Endothelial cell of umbilical vein (primary cell): ENCODE data around the gene VN1R2. TPM values are rescaled to one million over a fixed set of nuclear protein-coding genes. Genes with fewer than 3 reads are reported as not detected.
"Not testable (repeated sequence)": the region's sequence is repeated elsewhere in the genome, so short reads cannot be mapped to it uniquely, and the experiment has no call there.

Experiments used
- Bru-seq: library from RNA; stranded (reverse); fragments of 400-500 nt; gene quantifications from one replicate; lab custom pipeline; 2021; lab: Mats Ljungman, UMichigan
- BruChase-seq, 2 experiments: library from RNA; stranded (reverse); fragments of 400-500 nt; gene quantifications; one replicate each; lab custom pipeline; 2021; lab: Mats Ljungman, UMichigan
- BruUV-seq: library from RNA; stranded (reverse); fragments of 400-500 nt; replicated peaks from 2 replicates; lab custom pipeline; 2021; lab: Mats Ljungman, UMichigan
- CTCF ChIA-PET: fragments of 300-600, 350-600 bp; sonication (Branson Sonifier 250); formaldehyde crosslinking; loops from one replicate; lab custom pipeline; 2021; ENCODE audit warnings: antibody characterized with exemption, inconsistent platforms; lab: Charles Lee
- POLR2A ChIA-PET: fragments of 300-600, 350-600 bp; sonication (Branson Sonifier 250); formaldehyde crosslinking; loops from one replicate; lab custom pipeline; 2021; ENCODE audit warnings: antibody characterized with exemption, inconsistent platforms; lab: Charles Lee
- DNase-seq: peaks from one replicate; pipeline ENCODE4 v3.0.0-alpha.2; 2011; ENCODE audit warnings: low read depth, low spot score
- FAIRE-seq: peaks from 2 replicates; lab custom pipeline; 2011; peaks lifted over from hg19 to GRCh38; lab: Jason Lieb, UNC
- H2AFZ ChIP-seq: 2 replicates; pipeline ENCODE4 v1.6.0; 2012; ENCODE audit warnings: low read depth, low read length, control low read depth, inconsistent platforms
- H3K27ac ChIP-seq: 2 replicates; pipeline ENCODE4 v1.5.1; 2011; ENCODE audit warnings: low read depth, mild to moderate bottlenecking, control low read depth, low read length, moderate library complexity; ENCODE audit not compliant: insufficient read depth
- H3K27me3 ChIP-seq, 2 experiments: 2 replicates each; pipeline versions ENCODE4 v1.6.0 to v1.6.1; 2011; ENCODE audit warnings: low read length in 2 of 2, mixed read lengths in 1 of 2; ENCODE audit not compliant: control insufficient read depth in 2 of 2, insufficient read depth in 2 of 2
- H3K36me3 ChIP-seq, 2 experiments: 2 replicates in 1 of 2; 3 replicates in 1 of 2; pipeline ENCODE4 v1.5.1; 2011; ENCODE audit warnings: low read length in 2 of 2, mild to moderate bottlenecking in 1 of 2, moderate library complexity in 1 of 2; ENCODE audit not compliant: control insufficient read depth in 2 of 2, insufficient read depth in 2 of 2; ENCODE audit errors: extremely low read depth in 1 of 2
- H3K4me1 ChIP-seq: 3 replicates; pipeline ENCODE4 v1.5.1; 2011; ENCODE audit warnings: mild to moderate bottlenecking, low read length; ENCODE audit not compliant: control insufficient read depth, insufficient read depth; ENCODE audit errors: extremely low read depth
- H3K4me2 ChIP-seq: 2 replicates; pipeline ENCODE4 v1.6.1; 2011; ENCODE audit warnings: low read length, control low read depth, mixed read lengths; ENCODE audit not compliant: insufficient read depth
- H3K4me3 ChIP-seq, 3 experiments: fragments of 200-600 bp in 1 of 3; sonication (generic), shearing (Covaris generic) in 1 of 3; replicated peaks in 1 of 3; 2 replicates each; pipeline ENCODE4 v1.5.1; 2011 to 2016; ENCODE audit warnings: control low read depth in 3 of 3, low read length in 3 of 3, mild to moderate bottlenecking in 2 of 3, inconsistent platforms in 1 of 3, low read depth in 1 of 3, moderate library complexity in 1 of 3; ENCODE audit not compliant: insufficient read depth in 1 of 3
- H3K79me2 ChIP-seq: 2 replicates; pipeline ENCODE4 v1.6.0; 2012; ENCODE audit warnings: low read length, inconsistent platforms; ENCODE audit not compliant: control insufficient read depth, insufficient read depth
- H3K9ac ChIP-seq: replicated peaks from 2 replicates; pipeline ENCODE3; 2011; ENCODE audit warnings: low read length, control low read depth; ENCODE audit not compliant: insufficient read depth; ENCODE audit errors: extremely low read depth
- H3K9me1 ChIP-seq: replicated peaks from 3 replicates; pipeline ENCODE4 v1.6.0; 2011; ENCODE audit warnings: mild to moderate bottlenecking, low read length; ENCODE audit not compliant: control insufficient read depth, insufficient read depth; ENCODE audit errors: extremely low read depth
- H3K9me3 ChIP-seq: replicated peaks from 2 replicates; pipeline ENCODE4 v1.5.1; 2012; ENCODE audit warnings: low read length, inconsistent platforms; ENCODE audit not compliant: control insufficient read depth, insufficient read depth
- H4K20me1 ChIP-seq: replicated peaks from 2 replicates; pipeline ENCODE3; 2011; ENCODE audit warnings: mild to moderate bottlenecking, low read length; ENCODE audit not compliant: control insufficient read depth, insufficient read depth; ENCODE audit errors: extremely low read depth
- dilution Hi-C: fragments of 300-500 bp; cut with MboI; formaldehyde crosslinking; loops from one replicate; pipeline ENCODE4 v1.15.0; 2019; ENCODE audit warnings: low sequenced_read_pairs; ENCODE audit not compliant: extremely low pct_ligation_motif_present
- intact Hi-C: fragments of 100-400 bp; cut with micrococcal nuclease; formaldehyde crosslinking; loops from one replicate; pipeline ENCODE4 v1.10.0; 2022
- long read RNA-seq: library from polyadenylated mRNA; stranded (forward); transcript quantifications from one replicate; pipeline ENCODE4 v2.0.0, GENCODE V29; 2021
- polyA minus RNA-seq, 3 experiments: library from RNA; depleted of rRNA, polyadenylated mRNA; stranded (reverse); fragments of >200 nt; gene quantifications; 1 replicate in 1 of 3; 2 replicates in 2 of 3; pipeline ENCODE4 v1.2.3, GENCODE V29; 2011
- polyA plus RNA-seq, 4 experiments: library from polyadenylated mRNA; depleted of rRNA in 3 of 4; stranded (reverse) in 3 of 4; unstranded in 1 of 4; fragments of >200 nt; gene quantifications; 2 replicates each; pipeline versions ENCODE4 v1.2.1 to v1.2.3, GENCODE V29; 2011 to 2012; ENCODE audit warnings: missing spikeins in 1 of 4
- total RNA-seq: library from RNA; stranded (reverse); gene quantifications from 2 replicates; pipeline ENCODE4 v1.2.3, GENCODE V29; 2021

Gene VN1R2, protein sequence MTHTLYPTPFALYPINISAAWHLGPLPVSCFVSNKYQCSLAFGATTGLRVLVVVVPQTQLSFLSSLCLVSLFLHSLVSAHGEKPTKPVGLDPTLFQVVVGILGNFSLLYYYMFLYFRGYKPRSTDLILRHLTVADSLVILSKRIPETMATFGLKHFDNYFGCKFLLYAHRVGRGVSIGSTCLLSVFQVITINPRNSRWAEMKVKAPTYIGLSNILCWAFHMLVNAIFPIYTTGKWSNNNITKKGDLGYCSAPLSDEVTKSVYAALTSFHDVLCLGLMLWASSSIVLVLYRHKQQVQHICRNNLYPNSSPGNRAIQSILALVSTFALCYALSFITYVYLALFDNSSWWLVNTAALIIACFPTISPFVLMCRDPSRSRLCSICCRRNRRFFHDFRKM
- total RNA-seq (not detected in 2 replicates), polyA plus RNA-seq (not detected in 2 replicates), polyA minus RNA-seq (not detected in 2 replicates), Bru-seq, nascent RNA (not detected), BruChase-seq, experiment 1, labeled RNA remaining after a 6-hour chase (not detected), BruChase-seq, experiment 2, labeled RNA remaining after a 2-hour chase (not detected)
- polyA plus RNA-seq (2011; cell fraction: cytosol; rRNA removed), result not detected in 2 replicates
- not detected in 2 replicates for polyA plus RNA-seq (2011; cell fraction: nucleus; rRNA removed)
- polyA plus RNA-seq (2012), result not detected in 2 replicates
- not detected for polyA minus RNA-seq (2011; cell fraction: cytosol; rRNA and poly(A)+ RNA removed)
- polyA minus RNA-seq (2011; cell fraction: nucleus; rRNA and poly(A)+ RNA removed), result not detected in 2 replicates
- long read RNA-seq, result 0 reads

DNA sequence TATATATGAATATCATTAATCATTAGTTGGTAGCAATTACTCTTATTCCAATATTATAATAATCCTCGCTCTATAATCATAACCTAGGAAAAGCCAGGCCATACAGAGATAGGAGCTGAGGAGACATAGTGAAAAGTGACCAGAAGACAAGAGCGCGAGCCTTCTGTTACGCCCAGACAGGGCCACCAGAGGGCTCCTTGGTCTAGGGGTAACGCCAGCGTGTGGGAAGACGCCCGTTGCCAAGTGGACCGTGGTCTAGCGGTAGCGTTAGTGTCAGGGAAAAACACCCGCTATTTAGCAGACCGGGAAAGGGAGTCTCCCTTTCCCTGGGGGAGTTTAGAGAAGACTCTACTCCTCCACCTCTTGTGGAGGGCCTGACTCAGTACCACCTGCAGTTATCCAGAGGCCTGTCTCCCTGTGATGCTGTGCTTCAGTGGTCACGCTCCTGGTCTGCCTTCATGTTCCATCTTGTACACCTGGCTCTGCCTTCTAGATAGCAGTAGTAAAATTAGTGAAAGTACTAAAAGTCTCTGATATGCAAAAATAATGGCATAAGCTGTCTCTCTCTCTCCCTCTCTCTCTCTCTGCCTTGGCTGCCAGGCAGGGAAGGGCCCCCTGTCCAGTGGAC is at the start of gene VN1R2:
TSS of gene VN1R2 (plus strand) at position 578 of the 628 bp plus-strand sequence. CDS start 84 bp downstream, outside the sequence.
- FAIRE-seq, H3K9ac ChIP-seq, H3K4me2 ChIP-seq, H3K9me1 ChIP-seq, CTCF ChIA-PET, H3K9me3 ChIP-seq, BruUV-seq, POLR2A ChIA-PET, H3K36me3 ChIP-seq, dilution Hi-C loops, H3K4me1 ChIP-seq, H3K27ac ChIP-seq, H4K20me1 ChIP-seq, H3K27me3 ChIP-seq, DNase-seq, H3K4me3 ChIP-seq, H3K79me2 ChIP-seq, H2AFZ ChIP-seq: not testable (repeated sequence)
- intact Hi-C loops, result loop anchor here (10.0 kb wide), 1 partner anchor 107 kb away; the partner anchor contains the start of gene ZNF525

DNA sequence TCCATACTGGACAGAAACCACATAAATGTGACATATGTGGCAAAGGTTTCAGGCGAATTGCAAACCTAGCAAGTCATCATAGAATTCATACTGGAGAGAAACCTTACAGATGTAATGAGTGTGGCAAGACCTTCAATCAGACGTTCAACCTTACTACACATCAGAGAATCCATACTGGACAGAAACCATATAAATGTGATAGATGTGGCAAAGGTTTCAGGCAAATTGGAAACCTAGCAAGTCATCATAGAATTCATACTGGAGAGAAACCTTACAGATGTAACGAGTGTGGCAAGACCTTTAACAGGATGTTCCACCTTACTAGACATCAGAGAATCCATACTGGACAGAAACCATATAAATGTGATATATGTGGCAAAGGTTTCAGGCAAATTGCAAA is 46.5 kb upstream of the VN1R2 start:
- H3K9me1 ChIP-seq, FAIRE-seq, dilution Hi-C loops: not testable (repeated sequence)

More for the DNA sequence above, 46.5 kb upstream of the VN1R2 start:
- CTCF ChIA-PET, H3K27ac ChIP-seq, DNase-seq, H3K36me3 ChIP-seq, H3K4me1 ChIP-seq, BruUV-seq, H3K79me2 ChIP-seq, H2AFZ ChIP-seq, H3K4me3 ChIP-seq, H4K20me1 ChIP-seq, H3K27me3 ChIP-seq, H3K9ac ChIP-seq, POLR2A ChIA-PET, H3K4me2 ChIP-seq, intact Hi-C loops: not testable (repeated sequence)
- peaks cover 36% of the 10 kb centered on the region for H3K9me3 ChIP-seq
